Endodermal cell (in vitro differentiated cells): ENCODE measurements around the gene ASPSCR1. TPM values are rescaled to one million over a fixed set of nuclear protein-coding genes. Genes with fewer than 3 reads are reported as not detected.
A peak's percentile ranks its signal among the peaks of the same experiment; 100 is the strongest.

Experiments used
- DNase-seq: peaks from one replicate; pipeline ENCODE4 v3.0.0-alpha.2; 2017
- H3K27ac ChIP-seq: 2 replicates; pipeline ENCODE4 v1.5.1; 2013; ENCODE audit warnings: mild to moderate bottlenecking, low read depth, low read length, moderate library complexity
- H3K27me3 ChIP-seq: 2 replicates; pipeline ENCODE4 v1.6.1; 2013; ENCODE audit warnings: mild to moderate bottlenecking, low read length, moderate library complexity; ENCODE audit not compliant: insufficient read depth, control insufficient read depth, poor library complexity, severe bottlenecking
- H3K36me3 ChIP-seq: 2 replicates; pipeline ENCODE4 v1.7.0; 2013; ENCODE audit warnings: mild to moderate bottlenecking, low read length, moderate library complexity; ENCODE audit not compliant: control insufficient read depth, insufficient read depth
- H3K4me1 ChIP-seq: one replicate; pipeline ENCODE4 v1.7.0; 2013; ENCODE audit warnings: low read length; ENCODE audit not compliant: control insufficient read depth, insufficient read depth
- H3K4me3 ChIP-seq: 2 replicates; pipeline ENCODE4 v1.5.1; 2013; ENCODE audit warnings: mild to moderate bottlenecking, low read length, moderate library complexity
- H3K9ac ChIP-seq: 2 replicates; pipeline ENCODE4 v1.6.1; 2013; ENCODE audit warnings: mild to moderate bottlenecking, low read length, moderate library complexity; ENCODE audit not compliant: poor library complexity, severe bottlenecking; ENCODE audit errors: extremely low read depth
- H3K9me3 ChIP-seq: 2 replicates; pipeline ENCODE4 v1.6.1; 2013; ENCODE audit warnings: mild to moderate bottlenecking, low read length, moderate library complexity; ENCODE audit not compliant: control insufficient read depth
- H3K27ac Mint-ChIP-seq: 2 replicates; pipeline ENCODE4 v1.8.0; 2020; ENCODE audit warnings: mixed read lengths
- H3K27me3 Mint-ChIP-seq: 2 replicates; pipeline ENCODE4 v1.8.0; 2021; ENCODE audit warnings: mild to moderate bottlenecking, mixed read lengths; ENCODE audit not compliant: insufficient read depth
- H3K36me3 Mint-ChIP-seq: 2 replicates; pipeline ENCODE4 v1.8.0; 2020; ENCODE audit warnings: low read depth, mixed read lengths
- H3K4me1 Mint-ChIP-seq: 2 replicates; pipeline ENCODE4 v1.8.0; 2020; ENCODE audit warnings: mixed read lengths
- H3K4me3 Mint-ChIP-seq: 2 replicates; pipeline ENCODE4 v1.8.0; 2020; ENCODE audit warnings: mild to moderate bottlenecking, moderate library complexity, mixed read lengths
- H3K9me3 Mint-ChIP-seq: 2 replicates; pipeline ENCODE4 v1.8.0; 2020; ENCODE audit warnings: mild to moderate bottlenecking, mixed read lengths
- WGBS, 2 experiments: methylation state at CpG; one replicate each; pipeline versions ENCODE4 v1.1.5 to v1.1.7; 2013; ENCODE audit warnings: missing lambda C conversion rate in 2 of 2, mixed read lengths in 1 of 2; ENCODE audit not compliant: insufficient coverage in 1 of 2, insufficient read length in 1 of 2; 5-methylcytosine and 5-hydroxymethylcytosine counted together
- total RNA-seq, 2 donors: library from RNA; stranded (reverse); fragmentation: NEBNext Ultra II Directional in 1 of 2; extraction: Animal tissue kit (Norgen Biotek cat#: 25700) in 1 of 2; gene quantifications; 2 replicates in 1 of 2; 3 replicates in 1 of 2; pipeline ENCODE4 v1.2.1, GENCODE V29; 2021
- TF ChIP-seq, protein P1 (sequence below): fragments of 200-600 bp; sonication (generic); conservative IDR thresholded peaks from 2 replicates; pipeline ENCODE4 v1.5.0; 2021; ENCODE audit warnings: antibody characterized with exemption, mild to moderate bottlenecking

Gene ASPSCR1
- total RNA-seq, 2 donors from 2014 or later: 50.8 to 65.4 TPM

DNA sequence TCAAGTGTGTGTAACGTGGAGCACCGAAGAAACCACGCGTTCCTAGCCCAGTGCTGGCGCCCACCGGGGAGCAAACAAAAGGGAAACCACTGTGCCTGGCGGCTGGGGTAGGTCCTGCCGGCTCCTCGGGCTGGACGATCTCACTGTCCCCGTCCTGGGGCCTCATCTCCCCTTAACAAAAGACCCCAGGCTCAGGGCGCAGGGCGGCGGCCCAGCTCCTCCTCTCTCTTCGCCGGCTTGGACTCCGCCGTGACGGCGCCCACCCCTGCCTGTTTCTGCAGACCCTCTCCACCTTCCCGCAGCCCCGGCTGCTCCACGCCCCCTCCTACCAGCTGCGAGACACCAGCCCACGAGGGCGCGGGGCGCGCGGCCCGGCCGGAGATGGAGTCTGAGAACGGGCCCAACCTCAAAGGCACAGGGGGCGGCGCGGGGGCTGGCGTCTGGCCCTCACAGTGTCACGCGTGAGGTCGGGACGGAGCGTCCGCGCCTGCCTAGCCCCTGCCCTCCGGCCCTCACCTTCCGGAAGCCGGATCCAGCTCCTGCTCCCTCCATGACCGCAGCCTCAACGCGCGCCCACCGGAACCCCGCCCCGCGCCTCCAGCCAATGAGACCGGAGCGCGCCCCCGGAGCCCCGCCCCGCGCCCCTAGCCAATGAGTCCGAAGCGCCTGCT is 45.0 kb downstream of the ASPSCR1 start, which contains the start of gene CENPX:
Gene CENPX (minus strand): TSS at position 569 of the 671 bp plus-strand sequence. CDS start 17 bp downstream, at position 552.
- Mint-ChIP-seq H3K4me3 (peak within 1 kb of the TSS; percentile 76), H3K27ac (peak within 1 kb of the TSS; percentile 78), H3K36me3 (peaks cover 14% of the 10 kb centered on the region), H3K9me3 (no peaks in the 10 kb centered on the region), H3K4me1 (peaks cover 10% of the 10 kb centered on the region), H3K27me3 (no peaks in the 10 kb centered on the region)
- H3K9me3 ChIP-seq: no peaks in the 10 kb centered on the region
- H3K27ac ChIP-seq: peak within 1 kb of the TSS; percentile 72
- peak; percentile 76 for DNase-seq
- H3K9ac ChIP-seq: peak within 1 kb of the TSS; percentile 81
- TF ChIP-seq, protein P1, sequence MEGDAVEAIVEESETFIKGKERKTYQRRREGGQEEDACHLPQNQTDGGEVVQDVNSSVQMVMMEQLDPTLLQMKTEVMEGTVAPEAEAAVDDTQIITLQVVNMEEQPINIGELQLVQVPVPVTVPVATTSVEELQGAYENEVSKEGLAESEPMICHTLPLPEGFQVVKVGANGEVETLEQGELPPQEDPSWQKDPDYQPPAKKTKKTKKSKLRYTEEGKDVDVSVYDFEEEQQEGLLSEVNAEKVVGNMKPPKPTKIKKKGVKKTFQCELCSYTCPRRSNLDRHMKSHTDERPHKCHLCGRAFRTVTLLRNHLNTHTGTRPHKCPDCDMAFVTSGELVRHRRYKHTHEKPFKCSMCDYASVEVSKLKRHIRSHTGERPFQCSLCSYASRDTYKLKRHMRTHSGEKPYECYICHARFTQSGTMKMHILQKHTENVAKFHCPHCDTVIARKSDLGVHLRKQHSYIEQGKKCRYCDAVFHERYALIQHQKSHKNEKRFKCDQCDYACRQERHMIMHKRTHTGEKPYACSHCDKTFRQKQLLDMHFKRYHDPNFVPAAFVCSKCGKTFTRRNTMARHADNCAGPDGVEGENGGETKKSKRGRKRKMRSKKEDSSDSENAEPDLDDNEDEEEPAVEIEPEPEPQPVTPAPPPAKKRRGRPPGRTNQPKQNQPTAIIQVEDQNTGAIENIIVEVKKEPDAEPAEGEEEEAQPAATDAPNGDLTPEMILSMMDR: no peak
- H3K36me3 ChIP-seq: peaks cover 7% of the 10 kb centered on the region
- no peaks in the 10 kb centered on the region for H3K27me3 ChIP-seq
- peak within 1 kb of the TSS; percentile 91 for H3K4me3 ChIP-seq
- peaks cover 4% of the 10 kb centered on the region for H3K4me1 ChIP-seq
- 0 to 1% methylated on average over 37 to 64 of the region's 64 CpGs for WGBS, 2 experiments

DNA sequence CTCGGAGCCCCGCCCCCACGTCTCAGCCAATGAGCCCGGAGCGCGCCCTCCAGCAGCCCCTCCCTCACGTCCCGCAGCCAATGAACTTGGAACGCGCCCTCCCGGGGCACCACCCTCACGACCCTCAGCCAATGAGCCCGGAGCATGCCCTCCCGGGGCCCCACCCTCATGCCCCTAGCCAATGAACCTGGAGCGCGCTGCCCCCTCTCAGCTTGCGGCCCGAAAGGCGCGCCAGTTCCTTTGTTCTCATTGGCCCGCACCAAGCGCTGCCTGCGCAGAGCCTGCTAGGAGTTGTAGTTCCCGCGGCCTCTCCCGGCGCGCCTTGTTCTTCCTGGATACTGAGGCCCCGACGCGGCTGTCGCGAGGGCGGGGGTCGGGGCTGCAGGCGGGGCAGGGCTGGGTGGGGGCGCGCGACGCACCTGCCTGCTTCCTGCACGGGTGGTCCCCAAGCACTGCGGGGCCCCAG is 45.6 kb downstream of the ASPSCR1 start, which contains the start of gene LRRC45:
Gene LRRC45 (plus strand): TSS at position 325 of the 466 bp plus-strand sequence. CDS start 339 bp downstream, outside the sequence.
- H3K27ac Mint-ChIP-seq: peak within 1 kb of the TSS; percentile 78
- peak; percentile 100 for DNase-seq
- peak within 1 kb of the TSS; percentile 81 for H3K9ac ChIP-seq
- H3K36me3 Mint-ChIP-seq: peaks cover 16% of the 10 kb centered on the region
- H3K36me3 ChIP-seq: peaks cover 7% of the 10 kb centered on the region
- H3K4me3 ChIP-seq: peak within 1 kb of the TSS; percentile 91
- peak within 1 kb of the TSS; percentile 72 for H3K27ac ChIP-seq
- peak within 1 kb of the TSS; percentile 76 for H3K4me3 Mint-ChIP-seq
- H3K27me3 Mint-ChIP-seq: no peaks in the 10 kb centered on the region
- H3K4me1 Mint-ChIP-seq: peaks cover 10% of the 10 kb centered on the region
- 0% methylated on average over 2 to 42 of the region's 42 CpGs for WGBS, 2 experiments
- H3K4me1 ChIP-seq: peaks cover 4% of the 10 kb centered on the region
- TF ChIP-seq, protein P1: no peak
- no peaks in the 10 kb centered on the region for H3K9me3 ChIP-seq
- H3K9me3 Mint-ChIP-seq: no peaks in the 10 kb centered on the region
- H3K27me3 ChIP-seq: no peaks in the 10 kb centered on the region

DNA sequence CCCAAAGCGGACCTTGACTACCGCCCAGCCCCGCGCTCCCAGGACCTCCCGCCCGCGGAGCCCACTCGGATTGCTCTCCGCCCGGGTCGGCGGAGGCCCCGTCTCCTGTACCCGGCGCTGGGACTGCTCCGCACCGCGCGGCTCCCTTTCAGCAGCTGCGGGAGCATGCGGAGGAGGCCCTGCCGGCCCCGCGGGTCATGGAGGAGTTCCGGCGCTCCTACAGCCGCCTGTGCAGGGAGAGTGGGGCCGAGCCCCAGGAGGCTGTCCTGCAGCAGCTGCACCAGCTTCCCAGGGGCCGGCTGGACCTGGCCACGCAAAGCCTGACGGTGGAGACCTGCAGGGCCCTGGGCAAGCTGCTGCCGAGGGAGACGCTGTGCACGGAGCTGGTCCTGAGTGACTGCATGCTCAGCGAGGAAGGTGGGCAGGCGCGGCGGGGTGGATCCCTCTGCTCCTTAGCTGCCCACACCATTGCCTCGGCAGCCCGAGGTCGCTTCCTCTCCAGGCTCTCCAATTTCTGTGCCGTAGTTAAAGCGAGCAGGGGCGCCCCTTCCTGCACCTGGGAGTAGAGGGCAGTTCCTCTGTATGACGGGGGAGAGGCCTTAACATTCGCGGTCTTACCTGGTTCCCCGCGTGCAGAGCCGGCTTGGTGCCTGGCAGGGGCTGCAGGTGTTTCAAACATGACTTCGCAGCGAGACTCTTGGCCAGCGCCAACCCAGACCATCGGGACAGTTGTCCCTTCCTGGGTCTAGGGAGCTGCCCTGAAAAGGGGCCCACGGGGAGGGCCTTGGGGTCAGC is 46.2 kb downstream of the ASPSCR1 start:
- Histone ChIP-seq H3K4me3 (peak overlapping the region; percentile 82), H3K27ac (no peak overlapping the region), H3K36me3 (peaks cover 2% of the 10 kb centered on the region), H3K9ac (peak overlapping the region; percentile 34), H3K9me3 (no peaks in the 10 kb centered on the region), H3K4me1 (peaks cover 4% of the 10 kb centered on the region), H3K27me3 (no peaks in the 10 kb centered on the region)
- H3K27ac Mint-ChIP-seq: no peak overlapping the region
- TF ChIP-seq, protein P1: no peak
- peak; percentile 80 for DNase-seq
- peaks cover 13% of the 10 kb centered on the region for H3K36me3 Mint-ChIP-seq
- 12 to 14% methylated on average over 49 to 55 of the region's 55 CpGs for WGBS, 2 experiments
- H3K27me3 Mint-ChIP-seq: no peaks in the 10 kb centered on the region
- H3K4me1 Mint-ChIP-seq: peaks cover 10% of the 10 kb centered on the region
- no peaks in the 10 kb centered on the region for H3K9me3 Mint-ChIP-seq
- peak overlapping the region; percentile 76 for H3K4me3 Mint-ChIP-seq
